ENCODE measurements around the gene RAD51B. TPM values are rescaled to one million over a fixed set of nuclear protein-coding genes. Genes with fewer than 3 reads are reported as not detected.

RAD51B gene
- total RNA-seq, 1 experiment from 2014 or later: 29.9 TPM

GRCh38 chr14:68051146-68051545 lies 231.6 kb downstream of the RAD51B start:
- intact Hi-C loops (cut with micrococcal nuclease; ENCODE audit: unreplicated experiment): no loop called here
- ChIA-PET CTCF (no interaction called here), POLR2A (ENCODE audit: unreplicated experiment) (no interaction called here)

GRCh38 chr14:68060198-68060597 lies 240.6 kb downstream of the RAD51B start:
- H3K36me3 ChIP-seq (ENCODE audit: low read depth): no peaks in the 10 kb centered on the region
- H3K4me2 ChIP-seq: no peak overlapping the region
- H3K4me1 ChIP-seq (replicated peaks; ENCODE audit: insufficient read depth): no peaks in the 10 kb centered on the region
- no peak for DNase-seq
- H3K27me3 ChIP-seq (ENCODE audit: insufficient read depth, low read depth): no peaks in the 10 kb centered on the region
- no peaks in the 10 kb centered on the region for H3K79me2 ChIP-seq (ENCODE audit: low read depth)
- H3K4me3 ChIP-seq: no peak overlapping the region
- CTCF ChIA-PET: no interaction called here
- H3K9me3 ChIP-seq (ENCODE audit: insufficient read depth, low read depth): peaks cover 3% of the 10 kb centered on the region; the same call in 1 of the 2 replicates
- H4K20me1 ChIP-seq (ENCODE audit: insufficient read depth): no peaks in the 10 kb centered on the region
- TF ChIP-seq EZH2 (IDR thresholded peaks at IDR 0.05; ENCODE audit: low read depth) (no peak), CTCF (conservative IDR thresholded peaks at IDR 0.05) (no peak)
- H3F3A ChIP-seq (ENCODE audit: insufficient read depth, low read depth): no peaks in the 10 kb centered on the region
- H3K27ac ChIP-seq: no peak overlapping the region
- H2AFZ ChIP-seq: no peak overlapping the region
- POLR2A ChIA-PET (ENCODE audit: unreplicated experiment): no interaction called here
- intact Hi-C loops (cut with micrococcal nuclease; ENCODE audit: unreplicated experiment): no loop called here
- H3K9me2 ChIP-seq (ENCODE audit: insufficient read depth): no peaks in the 10 kb centered on the region
- BruUV-seq (replicated peaks): no TSS peak

More at GRCh38 chr14:68051146-68051545, 231.6 kb downstream of the RAD51B start:
- H3K36me3 ChIP-seq (ENCODE audit: low read depth): no peaks in the 10 kb centered on the region
- H2AFZ ChIP-seq: no peak overlapping the region
- TF ChIP-seq EZH2 (IDR thresholded peaks at IDR 0.05; ENCODE audit: low read depth) (no peak), CTCF (conservative IDR thresholded peaks at IDR 0.05) (no peak)
- BruUV-seq (replicated peaks): no TSS peak
- H3K9me3 ChIP-seq (ENCODE audit: insufficient read depth, low read depth): no peaks in the 10 kb centered on the region
- H4K20me1 ChIP-seq (ENCODE audit: insufficient read depth): no peaks in the 10 kb centered on the region
- no peak overlapping the region for H3K4me2 ChIP-seq
- DNase-seq: no peak
- H3K79me2 ChIP-seq (ENCODE audit: low read depth): no peaks in the 10 kb centered on the region
- no peak overlapping the region for H3K4me3 ChIP-seq
- H3K27me3 ChIP-seq (ENCODE audit: insufficient read depth, low read depth): no peaks in the 10 kb centered on the region
- H3F3A ChIP-seq (ENCODE audit: insufficient read depth, low read depth): no peaks in the 10 kb centered on the region
- no peaks in the 10 kb centered on the region for H3K4me1 ChIP-seq (replicated peaks; ENCODE audit: insufficient read depth)
- no peak overlapping the region for H3K27ac ChIP-seq
- H3K9me2 ChIP-seq (ENCODE audit: insufficient read depth): no peaks in the 10 kb centered on the region

- Histone ChIP-seq H3K36me3 (ENCODE audit: low read depth) (no peaks in the 10 kb centered on the region), H3K4me1 (replicated peaks; ENCODE audit: insufficient read depth) (no peaks in the 10 kb centered on the region), H3K27me3 (ENCODE audit: insufficient read depth, low read depth) (no peaks in the 10 kb centered on the region), H3F3A (ENCODE audit: insufficient read depth, low read depth) (no peaks in the 10 kb centered on the region), H3K27ac (no peak overlapping the region), H3K9me2 (ENCODE audit: insufficient read depth) (no peaks in the 10 kb centered on the region), H3K79me2 (ENCODE audit: low read depth) (no peaks in the 10 kb centered on the region), H3K4me3 (no peak overlapping the region), H3K4me2 (no peak overlapping the region), H2AFZ (no peak overlapping the region), H3K9me3 (ENCODE audit: insufficient read depth, low read depth) (peaks cover 3% of the 10 kb centered on the region; the same call in 1 of the 2 replicates), H4K20me1 (ENCODE audit: insufficient read depth) (no peaks in the 10 kb centered on the region)
- BruUV-seq (replicated peaks): no TSS peak
- DNase-seq: no peak
- intact Hi-C loops (cut with micrococcal nuclease; ENCODE audit: unreplicated experiment): no loop called here
- ChIA-PET CTCF (no interaction called here), POLR2A (ENCODE audit: unreplicated experiment) (no interaction called here)
- no peak for TF ChIP-seq CTCF (conservative IDR thresholded peaks at IDR 0.05)
- TF ChIP-seq EZH2 (IDR thresholded peaks at IDR 0.05; ENCODE audit: low read depth): no peak
Measured at GRCh38 chr14:68062651-68063050, 243.1 kb downstream of the RAD51B start.
